WTC11 (cell line): ENCODE measurements around the gene AMACR. TPM values are rescaled to one million over a fixed set of nuclear protein-coding genes. Genes with fewer than 3 reads are reported as not detected.

Source experiments
- ATAC-seq: fragments of 200-7000 bp; cut with Tn5 transposase; 2 replicates; pipeline ENCODE4 v1.10.0; 2021; ENCODE audit warnings: mild to moderate bottlenecking, moderate library complexity
- CTCF ChIA-PET: fragments of 300-600 bp; sonication (Branson Sonifier 250); formaldehyde crosslinking; loops from one replicate; lab custom pipeline; 2021; ENCODE audit warnings: antibody characterized with exemption; lab: Charles Lee
- POLR2A ChIA-PET: fragments of 350-600 bp; sonication (Branson Sonifier 250); formaldehyde crosslinking; loops from one replicate; lab custom pipeline; 2021; ENCODE audit warnings: antibody characterized with exemption; lab: Charles Lee
- DNase-seq: peaks from one replicate; pipeline ENCODE4 v3.0.0; 2021; ENCODE audit warnings: low spot score
- H3K27ac Mint-ChIP-seq: 2 replicates; pipeline ENCODE4 v1.8.0; 2021; ENCODE audit warnings: mixed read lengths
- H3K27me3 Mint-ChIP-seq: 2 replicates; pipeline ENCODE4 v1.8.0; 2021; ENCODE audit warnings: low read depth, mild to moderate bottlenecking, moderate library complexity, mixed read lengths
- H3K36me3 Mint-ChIP-seq: 2 replicates; pipeline ENCODE4 v1.8.0; 2021; ENCODE audit warnings: mixed read lengths
- H3K4me1 Mint-ChIP-seq: 2 replicates; pipeline ENCODE4 v1.8.0; 2022; ENCODE audit warnings: mixed read lengths
- H3K4me3 Mint-ChIP-seq: 2 replicates; pipeline ENCODE4 v1.8.0; 2021; ENCODE audit warnings: mild to moderate bottlenecking, moderate library complexity, mixed read lengths
- H3K9me3 Mint-ChIP-seq: 2 replicates; pipeline ENCODE4 v1.8.0; 2021; ENCODE audit warnings: mixed read lengths
- ATF1 ChIP-seq: sonication (generic); formaldehyde crosslinking; IDR thresholded peaks from 2 replicates; pipeline ENCODE4 v1.8.1; 2023; ENCODE audit warnings: mild to moderate bottlenecking, moderate library complexity, missing genetic modification reagents
- ELF4 ChIP-seq: sonication (generic); formaldehyde crosslinking; IDR thresholded peaks from 2 replicates; pipeline ENCODE4 v1.8.1; 2022; ENCODE audit warnings: low read depth, mild to moderate bottlenecking, moderate library complexity, missing genetic modification reagents
- ESRRA ChIP-seq: sonication (generic); formaldehyde crosslinking; IDR thresholded peaks from 2 replicates; pipeline ENCODE4 v1.8.1; 2022; ENCODE audit warnings: mild to moderate bottlenecking, missing genetic modification reagents, borderline replicate concordance
- JUN ChIP-seq: sonication (generic); formaldehyde crosslinking; IDR thresholded peaks from 2 replicates; pipeline ENCODE4 v1.8.0; 2023; ENCODE audit warnings: mild to moderate bottlenecking, missing genetic modification reagents
- RORB ChIP-seq: fragments of 250-450 bp; sonication (Bioruptor Pico); IDR thresholded peaks from 2 replicates; pipeline ENCODE4 v1.9.0; 2021; ENCODE audit warnings: mild to moderate bottlenecking
- TEAD1 ChIP-seq: sonication (generic); formaldehyde crosslinking; IDR thresholded peaks from 2 replicates; pipeline ENCODE4 v1.8.0; 2022; ENCODE audit warnings: mild to moderate bottlenecking, missing genetic modification reagents
- TEAD4 ChIP-seq: sonication (generic); formaldehyde crosslinking; IDR thresholded peaks from 2 replicates; pipeline ENCODE4 v1.8.0; 2022; ENCODE audit warnings: mild to moderate bottlenecking, missing genetic modification reagents
- ZNF317 ChIP-seq: sonication (generic); formaldehyde crosslinking; IDR thresholded peaks from 2 replicates; pipeline ENCODE4 v1.8.1; 2023; ENCODE audit warnings: low read depth, mild to moderate bottlenecking, moderate library complexity, missing genetic modification reagents, borderline replicate concordance
- ZNF416 ChIP-seq: fragments of 250-450 bp; sonication (Bioruptor Pico); IDR thresholded peaks from 2 replicates; pipeline ENCODE4 v1.9.0; 2021; ENCODE audit warnings: mild to moderate bottlenecking, inconsistent platforms
- total RNA-seq: library from RNA; stranded (reverse); gene quantifications from 3 replicates; pipeline ENCODE4 v1.2.3, GENCODE V29; 2021
- TF ChIP-seq, protein P1 (sequence below): sonication (generic); formaldehyde crosslinking; IDR thresholded peaks from 2 replicates; pipeline ENCODE4 v1.8.1; 2023; ENCODE audit warnings: mild to moderate bottlenecking, missing genetic modification reagents, borderline replicate concordance
- TF ChIP-seq, protein P2 (sequence below): fragments of 200-600 bp; IDR thresholded peaks from 2 replicates; pipeline ENCODE4 v1.8.0; 2022; ENCODE audit warnings: antibody characterized with exemption
- TF ChIP-seq, protein P3 (sequence below): fragments of 250-450 bp; sonication (Bioruptor Pico); IDR thresholded peaks from 2 replicates; pipeline ENCODE4 v1.8.0; 2021; ENCODE audit warnings: mild to moderate bottlenecking
- TF ChIP-seq, protein P4 (sequence below): sonication (generic); formaldehyde crosslinking; IDR thresholded peaks from 2 replicates; pipeline ENCODE4 v1.8.1; 2023; ENCODE audit warnings: mild to moderate bottlenecking, missing genetic modification reagents
- TF ChIP-seq, protein P5 (sequence below): fragments of 250-450 bp; sonication (Bioruptor Pico); conservative IDR thresholded peaks from 2 replicates; pipeline ENCODE4 v1.9.0; 2021; ENCODE audit warnings: mild to moderate bottlenecking
- TF ChIP-seq, protein P6 (sequence below): sonication (generic); formaldehyde crosslinking; conservative IDR thresholded peaks from 2 replicates; pipeline ENCODE4 v1.8.1; 2023; ENCODE audit warnings: mild to moderate bottlenecking, low read depth, missing genetic modification reagents, moderate library complexity

Gene AMACR
- total RNA-seq, 1 experiment from 2014 or later, result 11.9 TPM

DNA sequence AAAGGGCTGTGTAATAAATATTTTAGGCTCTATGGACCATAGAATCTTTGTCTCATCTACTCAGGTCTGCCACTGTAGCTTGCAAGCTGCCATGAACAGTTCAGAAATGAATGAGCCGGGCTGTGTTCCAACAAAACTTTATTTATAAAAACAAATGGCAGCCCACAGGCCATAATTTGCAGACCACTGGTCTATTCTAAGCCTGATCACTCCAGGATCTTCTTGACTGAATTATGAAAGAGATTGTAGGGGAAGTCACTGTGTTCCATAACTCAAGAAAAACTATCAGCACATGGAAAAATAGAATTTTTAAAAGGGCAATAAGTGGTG is 46.5 kb upstream of the AMACR start:
- TF ChIP-seq, protein P1, sequence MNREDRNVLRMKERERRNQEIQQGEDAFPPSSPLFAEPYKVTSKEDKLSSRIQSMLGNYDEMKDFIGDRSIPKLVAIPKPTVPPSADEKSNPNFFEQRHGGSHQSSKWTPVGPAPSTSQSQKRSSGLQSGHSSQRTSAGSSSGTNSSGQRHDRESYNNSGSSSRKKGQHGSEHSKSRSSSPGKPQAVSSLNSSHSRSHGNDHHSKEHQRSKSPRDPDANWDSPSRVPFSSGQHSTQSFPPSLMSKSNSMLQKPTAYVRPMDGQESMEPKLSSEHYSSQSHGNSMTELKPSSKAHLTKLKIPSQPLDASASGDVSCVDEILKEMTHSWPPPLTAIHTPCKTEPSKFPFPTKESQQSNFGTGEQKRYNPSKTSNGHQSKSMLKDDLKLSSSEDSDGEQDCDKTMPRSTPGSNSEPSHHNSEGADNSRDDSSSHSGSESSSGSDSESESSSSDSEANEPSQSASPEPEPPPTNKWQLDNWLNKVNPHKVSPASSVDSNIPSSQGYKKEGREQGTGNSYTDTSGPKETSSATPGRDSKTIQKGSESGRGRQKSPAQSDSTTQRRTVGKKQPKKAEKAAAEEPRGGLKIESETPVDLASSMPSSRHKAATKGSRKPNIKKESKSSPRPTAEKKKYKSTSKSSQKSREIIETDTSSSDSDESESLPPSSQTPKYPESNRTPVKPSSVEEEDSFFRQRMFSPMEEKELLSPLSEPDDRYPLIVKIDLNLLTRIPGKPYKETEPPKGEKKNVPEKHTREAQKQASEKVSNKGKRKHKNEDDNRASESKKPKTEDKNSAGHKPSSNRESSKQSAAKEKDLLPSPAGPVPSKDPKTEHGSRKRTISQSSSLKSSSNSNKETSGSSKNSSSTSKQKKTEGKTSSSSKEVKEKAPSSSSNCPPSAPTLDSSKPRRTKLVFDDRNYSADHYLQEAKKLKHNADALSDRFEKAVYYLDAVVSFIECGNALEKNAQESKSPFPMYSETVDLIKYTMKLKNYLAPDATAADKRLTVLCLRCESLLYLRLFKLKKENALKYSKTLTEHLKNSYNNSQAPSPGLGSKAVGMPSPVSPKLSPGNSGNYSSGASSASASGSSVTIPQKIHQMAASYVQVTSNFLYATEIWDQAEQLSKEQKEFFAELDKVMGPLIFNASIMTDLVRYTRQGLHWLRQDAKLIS, result no peak
- TF ChIP-seq RORB (CRISPR knock-in tag) (no peak), TEAD4 (CRISPR knock-in tag) (no peak), ESRRA (CRISPR knock-in tag) (no peak), ZNF317 (no peak)
- TF ChIP-seq, protein P2, sequence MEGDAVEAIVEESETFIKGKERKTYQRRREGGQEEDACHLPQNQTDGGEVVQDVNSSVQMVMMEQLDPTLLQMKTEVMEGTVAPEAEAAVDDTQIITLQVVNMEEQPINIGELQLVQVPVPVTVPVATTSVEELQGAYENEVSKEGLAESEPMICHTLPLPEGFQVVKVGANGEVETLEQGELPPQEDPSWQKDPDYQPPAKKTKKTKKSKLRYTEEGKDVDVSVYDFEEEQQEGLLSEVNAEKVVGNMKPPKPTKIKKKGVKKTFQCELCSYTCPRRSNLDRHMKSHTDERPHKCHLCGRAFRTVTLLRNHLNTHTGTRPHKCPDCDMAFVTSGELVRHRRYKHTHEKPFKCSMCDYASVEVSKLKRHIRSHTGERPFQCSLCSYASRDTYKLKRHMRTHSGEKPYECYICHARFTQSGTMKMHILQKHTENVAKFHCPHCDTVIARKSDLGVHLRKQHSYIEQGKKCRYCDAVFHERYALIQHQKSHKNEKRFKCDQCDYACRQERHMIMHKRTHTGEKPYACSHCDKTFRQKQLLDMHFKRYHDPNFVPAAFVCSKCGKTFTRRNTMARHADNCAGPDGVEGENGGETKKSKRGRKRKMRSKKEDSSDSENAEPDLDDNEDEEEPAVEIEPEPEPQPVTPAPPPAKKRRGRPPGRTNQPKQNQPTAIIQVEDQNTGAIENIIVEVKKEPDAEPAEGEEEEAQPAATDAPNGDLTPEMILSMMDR, result no peak
- TF ChIP-seq, protein P3, sequence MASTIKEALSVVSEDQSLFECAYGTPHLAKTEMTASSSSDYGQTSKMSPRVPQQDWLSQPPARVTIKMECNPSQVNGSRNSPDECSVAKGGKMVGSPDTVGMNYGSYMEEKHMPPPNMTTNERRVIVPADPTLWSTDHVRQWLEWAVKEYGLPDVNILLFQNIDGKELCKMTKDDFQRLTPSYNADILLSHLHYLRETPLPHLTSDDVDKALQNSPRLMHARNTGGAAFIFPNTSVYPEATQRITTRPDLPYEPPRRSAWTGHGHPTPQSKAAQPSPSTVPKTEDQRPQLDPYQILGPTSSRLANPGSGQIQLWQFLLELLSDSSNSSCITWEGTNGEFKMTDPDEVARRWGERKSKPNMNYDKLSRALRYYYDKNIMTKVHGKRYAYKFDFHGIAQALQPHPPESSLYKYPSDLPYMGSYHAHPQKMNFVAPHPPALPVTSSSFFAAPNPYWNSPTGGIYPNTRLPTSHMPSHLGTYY (CRISPR knock-in tag), result no peak
- H3K4me3 Mint-ChIP-seq, result no peak overlapping the region
- no peaks in the 10 kb centered on the region for H3K9me3 Mint-ChIP-seq
- ChIA-PET POLR2A (no interaction called here), CTCF (no interaction called here)
- peaks cover 5% of the 10 kb centered on the region; the same call in 1 of the 2 replicates for H3K36me3 Mint-ChIP-seq
- ATAC-seq, result no peak
- no peak overlapping the region for H3K27ac Mint-ChIP-seq
- H3K27me3 Mint-ChIP-seq, result no peaks in the 10 kb centered on the region
- DNase-seq, result no peak
- H3K4me1 Mint-ChIP-seq, result no peaks in the 10 kb centered on the region

DNA sequence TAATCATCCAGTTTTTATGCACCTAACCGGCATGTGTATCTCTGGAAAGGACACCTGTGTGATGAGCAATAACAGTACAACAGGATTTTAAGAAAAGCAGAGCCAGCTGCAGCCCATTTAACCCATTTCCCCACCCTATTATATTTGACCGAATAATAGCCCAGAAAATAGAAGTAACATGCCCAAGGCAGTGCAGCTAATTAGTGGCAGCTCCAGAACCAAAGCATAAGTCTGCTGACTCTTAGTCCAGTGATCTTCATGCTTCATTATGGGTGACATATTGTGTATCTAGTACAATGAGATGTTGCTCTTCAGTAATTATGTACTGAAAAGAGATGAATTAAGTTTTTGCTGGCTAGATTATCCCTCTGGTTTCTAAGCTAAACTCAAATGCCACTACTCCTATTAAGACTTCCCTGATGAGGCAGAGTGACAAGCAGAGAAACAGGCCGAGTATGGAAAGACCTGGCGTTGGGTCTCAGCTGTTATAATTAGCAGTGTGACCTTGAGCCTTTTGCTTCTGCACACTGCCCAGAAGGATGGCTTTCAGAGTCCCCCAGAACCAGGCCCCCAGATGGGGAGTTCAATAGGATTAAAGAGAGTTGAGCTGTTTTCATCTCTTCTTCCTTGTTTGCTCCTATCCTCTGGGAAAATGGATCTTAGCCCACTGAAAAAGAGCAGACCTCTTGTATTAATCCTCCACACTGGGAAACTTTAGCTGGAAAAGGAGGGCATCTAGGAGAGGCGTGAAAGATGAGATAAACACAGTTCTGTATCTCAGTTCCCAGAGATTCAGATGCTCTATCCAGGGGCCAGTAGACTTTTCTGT is 45.9 kb upstream of the AMACR start:
- ATAC-seq (no peak), DNase-seq (no peak)
- Mint-ChIP-seq H3K9me3 (no peaks in the 10 kb centered on the region), H3K36me3 (peaks cover 5% of the 10 kb centered on the region; the same call in 1 of the 2 replicates), H3K4me3 (no peak overlapping the region), H3K27ac (no peak overlapping the region), H3K27me3 (no peaks in the 10 kb centered on the region), H3K4me1 (no peaks in the 10 kb centered on the region)
- ChIA-PET CTCF (no interaction called here), POLR2A (no interaction called here)
- TF ChIP-seq TEAD4 (CRISPR knock-in tag) (no peak), TEAD1 (CRISPR knock-in tag) (no peak), JUN (CRISPR knock-in tag) (no peak), ELF4 (CRISPR knock-in tag) (no peak), ATF1 (no peak), ZNF416 (CRISPR knock-in tag) (no peak)
- TF ChIP-seq, protein P4, sequence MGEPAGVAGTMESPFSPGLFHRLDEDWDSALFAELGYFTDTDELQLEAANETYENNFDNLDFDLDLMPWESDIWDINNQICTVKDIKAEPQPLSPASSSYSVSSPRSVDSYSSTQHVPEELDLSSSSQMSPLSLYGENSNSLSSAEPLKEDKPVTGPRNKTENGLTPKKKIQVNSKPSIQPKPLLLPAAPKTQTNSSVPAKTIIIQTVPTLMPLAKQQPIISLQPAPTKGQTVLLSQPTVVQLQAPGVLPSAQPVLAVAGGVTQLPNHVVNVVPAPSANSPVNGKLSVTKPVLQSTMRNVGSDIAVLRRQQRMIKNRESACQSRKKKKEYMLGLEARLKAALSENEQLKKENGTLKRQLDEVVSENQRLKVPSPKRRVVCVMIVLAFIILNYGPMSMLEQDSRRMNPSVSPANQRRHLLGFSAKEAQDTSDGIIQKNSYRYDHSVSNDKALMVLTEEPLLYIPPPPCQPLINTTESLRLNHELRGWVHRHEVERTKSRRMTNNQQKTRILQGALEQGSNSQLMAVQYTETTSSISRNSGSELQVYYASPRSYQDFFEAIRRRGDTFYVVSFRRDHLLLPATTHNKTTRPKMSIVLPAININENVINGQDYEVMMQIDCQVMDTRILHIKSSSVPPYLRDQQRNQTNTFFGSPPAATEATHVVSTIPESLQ, result no peak
- TF ChIP-seq, protein P5, sequence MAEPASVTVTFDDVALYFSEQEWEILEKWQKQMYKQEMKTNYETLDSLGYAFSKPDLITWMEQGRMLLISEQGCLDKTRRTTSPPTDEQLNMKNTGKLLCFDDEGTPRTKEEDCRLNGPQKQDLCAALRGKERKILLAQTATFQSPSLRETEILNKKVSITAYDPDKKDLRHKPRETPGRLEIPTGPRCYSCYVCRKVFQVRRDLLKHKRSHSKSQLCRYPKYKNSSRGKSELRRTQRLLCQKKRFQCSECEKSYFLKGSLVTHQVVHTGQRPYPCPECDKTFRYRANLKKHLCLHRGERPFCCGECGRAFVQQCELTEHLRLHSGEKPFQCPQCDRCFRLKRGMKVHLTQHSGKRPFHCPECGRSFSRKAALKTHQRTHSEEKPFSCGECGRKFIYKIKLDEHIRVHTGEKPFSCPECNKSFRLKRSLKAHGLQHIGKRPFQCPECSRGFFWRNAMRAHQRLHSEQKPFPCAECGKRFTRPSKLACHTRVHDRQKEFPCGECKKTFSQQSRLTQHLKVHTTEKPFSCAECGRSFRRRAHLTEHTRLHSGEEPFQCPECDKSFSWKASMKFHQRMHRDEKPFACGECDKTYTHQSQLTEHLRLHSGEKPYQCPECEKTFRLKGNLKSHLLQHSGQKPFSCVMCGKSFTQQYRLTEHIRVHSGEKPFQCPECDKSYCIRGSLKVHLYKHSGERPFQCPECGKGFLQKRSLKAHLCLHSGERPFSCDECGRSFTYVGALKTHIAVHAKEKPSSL (CRISPR knock-in tag), result no peak
- TF ChIP-seq, protein P6, sequence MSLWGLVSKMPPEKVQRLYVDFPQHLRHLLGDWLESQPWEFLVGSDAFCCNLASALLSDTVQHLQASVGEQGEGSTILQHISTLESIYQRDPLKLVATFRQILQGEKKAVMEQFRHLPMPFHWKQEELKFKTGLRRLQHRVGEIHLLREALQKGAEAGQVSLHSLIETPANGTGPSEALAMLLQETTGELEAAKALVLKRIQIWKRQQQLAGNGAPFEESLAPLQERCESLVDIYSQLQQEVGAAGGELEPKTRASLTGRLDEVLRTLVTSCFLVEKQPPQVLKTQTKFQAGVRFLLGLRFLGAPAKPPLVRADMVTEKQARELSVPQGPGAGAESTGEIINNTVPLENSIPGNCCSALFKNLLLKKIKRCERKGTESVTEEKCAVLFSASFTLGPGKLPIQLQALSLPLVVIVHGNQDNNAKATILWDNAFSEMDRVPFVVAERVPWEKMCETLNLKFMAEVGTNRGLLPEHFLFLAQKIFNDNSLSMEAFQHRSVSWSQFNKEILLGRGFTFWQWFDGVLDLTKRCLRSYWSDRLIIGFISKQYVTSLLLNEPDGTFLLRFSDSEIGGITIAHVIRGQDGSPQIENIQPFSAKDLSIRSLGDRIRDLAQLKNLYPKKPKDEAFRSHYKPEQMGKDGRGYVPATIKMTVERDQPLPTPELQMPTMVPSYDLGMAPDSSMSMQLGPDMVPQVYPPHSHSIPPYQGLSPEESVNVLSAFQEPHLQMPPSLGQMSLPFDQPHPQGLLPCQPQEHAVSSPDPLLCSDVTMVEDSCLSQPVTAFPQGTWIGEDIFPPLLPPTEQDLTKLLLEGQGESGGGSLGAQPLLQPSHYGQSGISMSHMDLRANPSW, result no peak
